Keratinocyte (primary cell): Measurements from ENCODE around the gene MAPK14.

ENCODE experiments used
- EZH2 ChIP-seq: IDR thresholded peaks from one replicate; pipeline ENCODE4 v1.6.1; 2012; ENCODE audit warnings: inconsistent platforms, mild to moderate bottlenecking, low read length, moderate library complexity
- TF ChIP-seq, protein P1 (sequence below), 3 experiments: IDR thresholded peaks in 1 of 3; conservative IDR thresholded peaks in 1 of 3; optimal IDR thresholded peaks in 1 of 3; 2 replicates in 2 of 3; 3 replicates in 1 of 3; pipeline versions ENCODE3 to v1.5.1; 2011; ENCODE audit warnings: low read length in 3 of 3, mild to moderate bottlenecking in 3 of 3, moderate library complexity in 2 of 3, control low read depth in 1 of 3, inconsistent platforms in 1 of 3; ENCODE audit not compliant: insufficient read depth in 2 of 3; ENCODE audit errors: extremely low read depth in 1 of 3

DNA sequence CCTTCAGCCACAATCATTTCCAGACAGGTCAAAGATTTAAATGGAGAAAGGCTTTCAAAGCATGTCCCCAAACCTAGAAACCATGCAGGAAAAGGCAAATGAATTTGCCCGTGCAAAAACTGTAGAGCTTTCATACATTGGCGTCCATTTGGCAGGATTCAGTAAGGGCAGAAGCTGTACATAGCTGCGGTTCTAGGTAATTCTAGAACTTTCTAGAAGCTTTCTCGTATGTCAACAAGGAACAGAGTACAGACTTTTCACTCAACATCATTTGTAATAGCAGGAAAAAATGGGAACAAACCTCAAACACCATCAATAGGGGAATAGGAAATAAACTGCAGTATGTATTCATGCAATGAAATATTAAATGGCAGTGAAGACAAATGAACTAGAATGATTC is 91.6 kb downstream of the MAPK14 start:
- TF ChIP-seq, protein P1, sequence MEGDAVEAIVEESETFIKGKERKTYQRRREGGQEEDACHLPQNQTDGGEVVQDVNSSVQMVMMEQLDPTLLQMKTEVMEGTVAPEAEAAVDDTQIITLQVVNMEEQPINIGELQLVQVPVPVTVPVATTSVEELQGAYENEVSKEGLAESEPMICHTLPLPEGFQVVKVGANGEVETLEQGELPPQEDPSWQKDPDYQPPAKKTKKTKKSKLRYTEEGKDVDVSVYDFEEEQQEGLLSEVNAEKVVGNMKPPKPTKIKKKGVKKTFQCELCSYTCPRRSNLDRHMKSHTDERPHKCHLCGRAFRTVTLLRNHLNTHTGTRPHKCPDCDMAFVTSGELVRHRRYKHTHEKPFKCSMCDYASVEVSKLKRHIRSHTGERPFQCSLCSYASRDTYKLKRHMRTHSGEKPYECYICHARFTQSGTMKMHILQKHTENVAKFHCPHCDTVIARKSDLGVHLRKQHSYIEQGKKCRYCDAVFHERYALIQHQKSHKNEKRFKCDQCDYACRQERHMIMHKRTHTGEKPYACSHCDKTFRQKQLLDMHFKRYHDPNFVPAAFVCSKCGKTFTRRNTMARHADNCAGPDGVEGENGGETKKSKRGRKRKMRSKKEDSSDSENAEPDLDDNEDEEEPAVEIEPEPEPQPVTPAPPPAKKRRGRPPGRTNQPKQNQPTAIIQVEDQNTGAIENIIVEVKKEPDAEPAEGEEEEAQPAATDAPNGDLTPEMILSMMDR (optimal IDR thresholded peaks at IDR 0.05 in 1 of 3, IDR thresholded peaks at IDR 0.05 in 1 of 3, conservative IDR thresholded peaks at IDR 0.05 in 1 of 3; ENCODE audit: extremely low read depth in 1 of 3, insufficient read depth in 2 of 3, low read length in 3 of 3): no peak
- TF ChIP-seq EZH2: no peak
